Thoracic aorta (tissue), 2 donors: ENCODE data around the gene PLA2G2A. TPM values are rescaled to one million over a fixed set of nuclear protein-coding genes. Genes with fewer than 3 reads are reported as not detected.
"Not testable (repeated sequence)": the region's sequence is repeated elsewhere in the genome, so short reads cannot be mapped to it uniquely, and the experiment has no call there.

Experiments used
- ATAC-seq: fragments of 150-250 bp; one replicate; pipeline ENCODE4 v1.8.0; 2017; ENCODE audit warnings: low read depth; ENCODE audit not compliant: insufficient number of reproducible peaks, low FRiP score
- DNase-seq: peaks from one replicate; pipeline ENCODE4 v3.0.0-alpha.2; 2020; ENCODE audit warnings: low spot score
- H3K27ac ChIP-seq, 2 donors: fragments of 200-600 bp; sonication (generic); 1 replicate in 1 of 2; 2 replicates in 1 of 2; pipeline ENCODE4 v1.5.1; 2016; ENCODE audit warnings: mild to moderate bottlenecking in 2 of 2, moderate library complexity in 2 of 2
- H3K27me3 ChIP-seq: fragments of 200-600 bp; sonication (generic); replicated peaks from 2 replicates; pipeline ENCODE4 v1.6.0; 2016; ENCODE audit warnings: mild to moderate bottlenecking; ENCODE audit not compliant: insufficient read depth
- H3K36me3 ChIP-seq: fragments of 200-600 bp; sonication (generic); one replicate; pipeline ENCODE4 v1.5.1; 2016
- H3K4me1 ChIP-seq, 2 donors: fragments of 200-600 bp; sonication (generic); 1 replicate in 1 of 2; 2 replicates in 1 of 2; pipeline versions ENCODE4 v1.5.1 to v1.6.0; 2016; ENCODE audit warnings: low read depth in 2 of 2, mild to moderate bottlenecking in 1 of 2; ENCODE audit not compliant: control insufficient read depth in 1 of 2
- H3K4me3 ChIP-seq: fragments of 200-600 bp; sonication (generic); 2 replicates; pipeline ENCODE4 v1.5.1; 2016; ENCODE audit warnings: mild to moderate bottlenecking
- H3K9me3 ChIP-seq: fragments of 200-600 bp; sonication (generic); 2 replicates; pipeline ENCODE4 v1.5.1; 2016
- CTCF ChIP-seq: fragments of 200-600 bp; sonication (generic); IDR thresholded peaks from one replicate; pipeline ENCODE4 v1.5.1; 2019; ENCODE audit warnings: antibody characterized with exemption
- total RNA-seq, 2 donors: library from RNA; depleted of rRNA; stranded (reverse); fragments of >200 nt; gene quantifications; one replicate each; pipeline versions ENCODE4 v1.1.0 to v1.2.3, GENCODE V29; 2016

The PLA2G2A gene
- total RNA-seq, 2 donors from 2014 or later = 65.1 to 200 TPM

DNA sequence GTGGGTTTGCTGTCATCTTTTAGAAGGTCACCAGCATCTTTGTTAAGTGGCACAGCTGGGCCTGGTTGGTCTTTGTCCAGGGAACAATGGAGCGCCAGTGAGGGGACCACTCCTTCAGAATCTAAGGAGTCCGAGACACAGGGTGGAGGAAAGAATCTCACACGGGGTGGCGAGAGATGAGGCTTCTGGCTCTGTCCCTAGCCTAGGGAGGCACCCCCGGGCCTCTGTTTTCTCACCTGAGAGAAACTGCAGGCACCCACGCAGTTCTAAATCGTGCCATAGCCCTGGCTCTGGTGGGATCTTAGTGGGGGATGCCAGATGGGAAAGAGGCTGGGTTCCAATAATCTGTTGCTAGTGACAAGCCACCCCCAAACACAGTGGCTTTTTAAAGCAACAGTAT, 45.1 kb downstream of the PLA2G2A start:
- no peaks in the 10 kb centered on the region for H3K36me3 ChIP-seq
- ATAC-seq = no peak
- no peak overlapping the region for H3K4me3 ChIP-seq
- H3K9me3 ChIP-seq = peaks cover 7% of the 10 kb centered on the region
- H3K27me3 ChIP-seq = no peaks in the 10 kb centered on the region
- no peaks in the 10 kb centered on the region for H3K4me1 ChIP-seq
- DNase-seq = no peak
- TF ChIP-seq CTCF = no peak
- H3K27ac ChIP-seq = no peak overlapping the region

DNA sequence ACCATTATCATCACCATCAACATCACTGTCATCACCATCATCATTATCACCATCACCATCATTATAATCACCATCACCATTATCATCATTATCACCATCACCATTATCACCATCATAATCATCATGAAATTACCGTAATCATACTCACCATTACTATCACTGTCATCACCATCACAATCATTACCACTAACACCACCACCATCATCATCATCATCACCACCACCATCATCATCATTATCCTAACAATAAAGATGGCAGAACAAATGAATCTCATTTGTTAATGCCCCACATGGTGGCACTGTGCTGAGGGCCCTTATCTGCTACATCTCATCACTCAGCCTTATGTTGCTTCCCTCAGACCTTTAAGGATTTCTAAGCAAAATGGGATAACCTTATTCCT, 46.6 kb downstream of the PLA2G2A start:
- no peak overlapping the region for H3K4me3 ChIP-seq
- H3K27me3 ChIP-seq = no peaks in the 10 kb centered on the region
- H3K9me3 ChIP-seq = peaks cover 7% of the 10 kb centered on the region
- no peak overlapping the region for H3K27ac ChIP-seq
- H3K4me1 ChIP-seq = no peaks in the 10 kb centered on the region
- no peak for TF ChIP-seq CTCF
- DNase-seq = no peak
- H3K36me3 ChIP-seq = no peaks in the 10 kb centered on the region
- no peak for ATAC-seq

GRCh38 chr1:19927130-19927421, 52.3 kb downstream of the PLA2G2A start:
- not testable (repeated sequence) for H3K27me3 ChIP-seq, H3K4me1 ChIP-seq, ATAC-seq, H3K36me3 ChIP-seq, DNase-seq, H3K4me3 ChIP-seq, H3K27ac ChIP-seq, H3K9me3 ChIP-seq

DNA sequence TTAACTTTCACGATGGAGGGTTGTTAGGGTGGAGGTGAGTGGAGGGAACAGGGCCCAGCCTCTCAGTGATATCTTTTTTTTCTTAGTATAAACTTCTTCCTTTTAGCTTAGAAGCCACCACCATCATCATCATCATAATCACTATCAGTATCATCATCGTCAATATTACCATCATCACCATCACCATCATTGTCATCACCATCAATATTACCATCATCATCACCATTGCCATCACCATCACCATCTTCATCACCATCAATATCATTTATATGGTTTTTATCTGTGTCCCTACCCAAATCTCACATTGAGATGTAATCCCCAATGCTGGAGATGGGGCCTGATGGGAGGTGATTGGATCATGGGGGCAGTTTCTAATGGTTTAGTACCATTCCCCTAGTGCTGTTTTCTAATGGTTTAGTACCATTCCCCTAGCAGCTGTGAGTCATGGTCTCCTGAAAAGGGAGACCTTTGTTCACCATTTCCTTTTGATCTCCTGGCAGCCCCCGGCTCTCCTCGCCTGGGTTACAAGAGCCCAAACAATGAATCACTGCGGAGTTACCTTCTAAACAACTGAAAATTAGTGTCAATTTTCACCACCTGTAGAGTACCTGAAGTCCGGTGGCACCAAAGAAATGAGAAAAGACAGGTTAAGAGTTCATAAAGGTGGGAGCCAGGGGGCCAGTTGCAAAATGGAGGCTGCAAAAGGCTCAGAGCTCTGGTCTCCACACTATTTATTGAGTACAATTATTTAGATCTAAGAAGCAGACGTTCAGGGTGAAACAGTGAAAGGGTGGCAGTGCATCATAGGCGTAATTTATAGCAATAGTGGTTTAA, 52.9 kb downstream of the PLA2G2A start:
- H3K27ac ChIP-seq = no peak overlapping the region
- no peak overlapping the region for H3K4me3 ChIP-seq
- no peaks in the 10 kb centered on the region for H3K36me3 ChIP-seq
- TF ChIP-seq CTCF = no peak
- no peaks in the 10 kb centered on the region for H3K4me1 ChIP-seq
- no peaks in the 10 kb centered on the region for H3K27me3 ChIP-seq
- ATAC-seq (no peak), DNase-seq (no peak)
- no peaks in the 10 kb centered on the region for H3K9me3 ChIP-seq

Other genes with a start within 250 kb of the PLA2G2A start
- gene TMCO4, start 179.7 kb downstream of the PLA2G2A start, total RNA-seq = 10 to 100 TPM; 33.2 to 33.4 TPM
- gene RNF186, start 164.3 kb downstream of the PLA2G2A start, total RNA-seq = not detected
- 1 to 10 TPM; 3.9 to 7.1 TPM for gene OTUD3, start 97.2 kb downstream of the PLA2G2A start, total RNA-seq
- gene PLA2G2E, start 56.0 kb downstream of the PLA2G2A start, total RNA-seq = not detected
- 10 to 100 TPM; 18.7 to 19.2 TPM for gene PLA2G5, start 90.6 kb upstream of the PLA2G2A start, total RNA-seq
- gene PLA2G2D, start 139.9 kb upstream of the PLA2G2A start, total RNA-seq = not detected
- gene PLA2G2F, start 159.7 kb upstream of the PLA2G2A start, total RNA-seq = not detected
- under 1 TPM; 0.28 to 0.68 TPM for gene UBXN10, start 206.5 kb upstream of the PLA2G2A start, total RNA-seq
- not detected for gene PLA2G2C, start 206.9 kb upstream of the PLA2G2A start, total RNA-seq